CD14-positive monocyte (primary cell): Measurements from ENCODE around the gene UNCX. TPM values are rescaled to one million over a fixed set of nuclear protein-coding genes. Genes with fewer than 3 reads are reported as not detected.
"Not testable (repeated sequence)": the region's sequence is repeated elsewhere in the genome, so short reads cannot be mapped to it uniquely, and the experiment has no call there.

Experiments
- DNase-seq, 3 donors: peaks; one replicate each; pipeline ENCODE4 v3.0.0-alpha.2; 2011 to 2022
- H2AFZ ChIP-seq: 2 replicates; pipeline ENCODE4 v1.6.0; 2012; ENCODE audit warnings: mild to moderate bottlenecking, low read depth, low read length, inconsistent platforms; ENCODE audit not compliant: insufficient read depth, poor library complexity, severe bottlenecking
- H3K27ac ChIP-seq, 2 donors: 1 replicate in 1 of 2; 2 replicates in 1 of 2; pipeline ENCODE4 v1.5.1; 2012 to 2013; ENCODE audit warnings: low read length in 2 of 2, control low read depth in 1 of 2, inconsistent platforms in 1 of 2, low read depth in 1 of 2, mild to moderate bottlenecking in 1 of 2
- H3K27me3 ChIP-seq, 2 donors: one replicate each; pipeline versions ENCODE4 v1.6.0 to v1.6.1; 2011 to 2013; ENCODE audit warnings: low read length in 2 of 2; ENCODE audit not compliant: control insufficient read depth in 2 of 2, insufficient read depth in 2 of 2
- H3K36me3 ChIP-seq, 2 donors: replicated peaks in 1 of 2; 1 replicate in 1 of 2; 2 replicates in 1 of 2; pipeline versions ENCODE4 v1.5.1 to v1.6.1; 2012 to 2013; ENCODE audit warnings: low read length in 2 of 2, control low read depth in 1 of 2, inconsistent platforms in 1 of 2, mild to moderate bottlenecking in 1 of 2; ENCODE audit not compliant: insufficient read depth in 2 of 2, control insufficient read depth in 1 of 2
- H3K4me1 ChIP-seq, 2 donors: 1 replicate in 1 of 2; 2 replicates in 1 of 2; pipeline versions ENCODE4 v1.5.1 to v1.6.1; 2012 to 2013; ENCODE audit warnings: low read length in 2 of 2, control low read depth in 1 of 2, inconsistent platforms in 1 of 2, mild to moderate bottlenecking in 1 of 2, moderate library complexity in 1 of 2; ENCODE audit not compliant: insufficient read depth in 2 of 2, control insufficient read depth in 1 of 2
- H3K4me2 ChIP-seq: replicated peaks from 2 replicates; pipeline ENCODE3; 2012; ENCODE audit warnings: low read length, moderate library complexity, mild to moderate bottlenecking; ENCODE audit not compliant: poor library complexity, severe bottlenecking; ENCODE audit errors: extremely low read depth
- H3K4me3 ChIP-seq, 3 experiments: fragments of 200-600 bp in 1 of 3; sonication (generic) in 1 of 3; replicated peaks in 1 of 3; 1 replicate in 2 of 3; 2 replicates in 1 of 3; pipeline ENCODE4 v1.5.1; 2011 to 2013; ENCODE audit warnings: low read length in 3 of 3, mild to moderate bottlenecking in 3 of 3, control low read depth in 2 of 3, low read depth in 2 of 3, inconsistent platforms in 1 of 3, moderate library complexity in 1 of 3
- H3K79me2 ChIP-seq: 2 replicates; pipeline ENCODE4 v1.6.0; 2012; ENCODE audit warnings: mild to moderate bottlenecking, control low read depth, inconsistent platforms, low read length, moderate library complexity; ENCODE audit not compliant: insufficient read depth
- H3K9ac ChIP-seq: 2 replicates; pipeline ENCODE4 v1.6.0; 2017; ENCODE audit warnings: low read length, mild to moderate bottlenecking; ENCODE audit not compliant: insufficient read depth, poor library complexity, severe bottlenecking
- H3K9me3 ChIP-seq, 2 donors: replicated peaks in 1 of 2; 1 replicate in 1 of 2; 2 replicates in 1 of 2; pipeline versions ENCODE4 v1.5.1 to v1.6.1; 2012 to 2013; ENCODE audit warnings: low read length in 2 of 2, control low read depth in 1 of 2; ENCODE audit not compliant: control insufficient read depth in 1 of 2, insufficient read depth in 1 of 2
- H4K20me1 ChIP-seq: 2 replicates; pipeline ENCODE4 v1.6.0; 2012; ENCODE audit warnings: mild to moderate bottlenecking, low read length, control low read depth, moderate library complexity; ENCODE audit not compliant: insufficient read depth
- H3K27ac Mint-ChIP-seq, 7 donors: one replicate each; pipeline ENCODE4 v1.8.0; 2020; ENCODE audit warnings: mild to moderate bottlenecking in 7 of 7, mixed read lengths in 7 of 7, moderate library complexity in 6 of 7, inconsistent platforms in 2 of 7
- H3K27me3 Mint-ChIP-seq, 3 donors: one replicate each; pipeline ENCODE4 v1.8.0; 2021 to 2022; ENCODE audit warnings: low read depth in 3 of 3, mild to moderate bottlenecking in 3 of 3, mixed read lengths in 3 of 3, moderate library complexity in 3 of 3, inconsistent platforms in 1 of 3
- H3K36me3 Mint-ChIP-seq, 2 donors: one replicate each; pipeline ENCODE4 v1.8.0; 2020; ENCODE audit warnings: mixed read lengths in 2 of 2, inconsistent platforms in 1 of 2, mild to moderate bottlenecking in 1 of 2
- H3K4me1 Mint-ChIP-seq: one replicate; pipeline ENCODE4 v1.8.0; 2020; ENCODE audit warnings: mild to moderate bottlenecking, mixed read lengths
- H3K4me3 Mint-ChIP-seq, 2 donors: one replicate each; pipeline ENCODE4 v1.8.0; 2020; ENCODE audit warnings: mild to moderate bottlenecking in 2 of 2, mixed read lengths in 2 of 2, moderate library complexity in 1 of 2
- H3K9me3 Mint-ChIP-seq, 7 donors: one replicate each; pipeline ENCODE4 v1.8.0; 2020 to 2022; ENCODE audit warnings: mixed read lengths in 7 of 7, mild to moderate bottlenecking in 6 of 7, moderate library complexity in 6 of 7, inconsistent platforms in 2 of 7
- CTCF ChIP-seq: fragments of 200-600 bp; IDR thresholded peaks from one replicate; pipeline ENCODE4 v1.8.0; 2022; ENCODE audit warnings: antibody characterized with exemption, mild to moderate bottlenecking
- WGBS: methylation state at CpG from one replicate; pipeline ENCODE4 v1.1.5; 2013; ENCODE audit warnings: missing lambda C conversion rate; ENCODE audit not compliant: insufficient coverage; 5-methylcytosine and 5-hydroxymethylcytosine counted together
- intact Hi-C, 2 donors: fragments of 100-400 bp; cut with micrococcal nuclease; formaldehyde crosslinking; loops; one replicate each; pipeline versions ENCODE4 v1.15.0 to v1.15.1; 2023
- polyA plus RNA-seq, 3 donors: library from polyadenylated mRNA; depleted of rRNA in 1 of 3; unstranded in 2 of 3; stranded (reverse) in 1 of 3; fragments of 300-500 nt in 2 of 3; fragments of >200 nt in 1 of 3; fragmentation: Illumina TruSeq in 2 of 3; gene quantifications; 1 replicate in 2 of 3; 2 replicates in 1 of 3; pipeline ENCODE4 v1.2.3, GENCODE V29; 2012 to 2021

The UNCX gene
- polyA plus RNA-seq, 3 donors = not detected

GRCh38 chr7:1192171-1192676 lies 40.4 kb upstream of the UNCX start:
- intact Hi-C loops = loop anchor here in 1 of 2 donors (10.0 kb wide), 1 partner anchor 243 kb away; no protein-coding TSS in a partner anchor
- 28% methylated on average over 12 of the region's 15 CpGs for WGBS
- H2AFZ ChIP-seq = peak overlapping the region; percentile 43
- H3K4me3 Mint-ChIP-seq = no peak overlapping the region
- H3K9ac ChIP-seq = no peak overlapping the region
- peak; percentile 65 to 78 (median 73) for DNase-seq
- peaks cover 6 to 16% (median 15%) of the 10 kb centered on the region in 3 donors for H3K27me3 Mint-ChIP-seq
- H3K9me3 Mint-ChIP-seq = peaks cover 4 to 21% (median 10%) of the 10 kb centered on the region in 7 donors
- no peaks in the 10 kb centered on the region for H3K36me3 ChIP-seq
- H3K36me3 Mint-ChIP-seq = no peaks in the 10 kb centered on the region
- H3K4me1 Mint-ChIP-seq = peaks cover 22% of the 10 kb centered on the region
- H3K9me3 ChIP-seq = peaks cover 9 to 15% of the 10 kb centered on the region in 2 donors
- peak overlapping the region; percentile 11 for H3K4me2 ChIP-seq
- peak overlapping the region in 5 of 7 donors; percentile 13 to 88 (median 58) for H3K27ac Mint-ChIP-seq
- H3K27me3 ChIP-seq = peaks cover 0 to 7% of the 10 kb centered on the region in 2 donors
- H3K4me1 ChIP-seq = peaks cover 12 to 15% of the 10 kb centered on the region in 2 donors
- H4K20me1 ChIP-seq = no peaks in the 10 kb centered on the region
- no peaks in the 10 kb centered on the region for H3K79me2 ChIP-seq
- TF ChIP-seq CTCF = no peak
- peak overlapping the region in 1 of 3 experiments; percentile 30 for H3K4me3 ChIP-seq
- peak overlapping the region in 1 of 2 donors; percentile 55 for H3K27ac ChIP-seq

GRCh38 chr7:1193593-1194424 lies 38.9 kb upstream of the UNCX start:
- no peaks in the 10 kb centered on the region for H3K36me3 Mint-ChIP-seq
- Histone ChIP-seq H3K4me2 (no peak overlapping the region), H3K27ac (no peak overlapping the region), H3K9me3 (peaks cover 4 to 7% of the 10 kb centered on the region in 2 donors), H3K4me1 (peaks cover 12 to 15% of the 10 kb centered on the region in 2 donors), H3K9ac (no peak overlapping the region), H3K4me3 (no peak overlapping the region), H3K36me3 (no peaks in the 10 kb centered on the region), H3K79me2 (no peaks in the 10 kb centered on the region), H4K20me1 (no peaks in the 10 kb centered on the region), H3K27me3 (peaks cover 0 to 7% of the 10 kb centered on the region in 2 donors), H2AFZ (no peak overlapping the region)
- WGBS = 36% methylated on average over 35 of the region's 36 CpGs
- peaks cover 22% of the 10 kb centered on the region for H3K4me1 Mint-ChIP-seq
- peak overlapping the region in 1 of 7 donors; percentile 35 for H3K27ac Mint-ChIP-seq
- intact Hi-C loops = loop anchor here in 1 of 2 donors (10.0 kb wide), 1 partner anchor 241 kb away; no protein-coding TSS in a partner anchor
- TF ChIP-seq CTCF = peak; percentile 36
- peaks cover 0 to 14% (median 6%) of the 10 kb centered on the region in 7 donors for H3K9me3 Mint-ChIP-seq
- peak in 2 of 3 donors; percentile 12 to 35 for DNase-seq
- peaks cover 10 to 27% (median 16%) of the 10 kb centered on the region in 3 donors for H3K27me3 Mint-ChIP-seq
- H3K4me3 Mint-ChIP-seq = no peak overlapping the region

DNA sequence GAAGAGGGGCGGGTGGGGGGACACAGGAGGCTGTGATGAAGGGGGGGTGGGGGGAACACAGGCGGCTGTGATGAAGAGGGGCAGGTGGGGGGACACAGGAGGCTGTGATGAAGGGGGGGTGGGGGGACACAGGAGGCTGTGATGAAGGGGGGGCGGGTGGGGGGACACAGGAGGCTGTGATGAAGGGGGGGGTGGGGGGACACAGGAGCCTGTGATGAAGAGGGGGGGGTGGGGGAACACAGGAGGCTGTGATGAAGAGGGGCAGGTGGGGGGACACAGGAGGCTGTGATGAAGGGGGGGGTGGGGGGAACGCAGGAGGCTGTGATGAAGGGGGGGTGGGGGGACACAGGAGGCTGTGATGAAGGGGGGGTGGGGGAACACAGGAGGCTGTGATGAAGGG lies 36.2 kb upstream of the UNCX start:
- H3K4me1 ChIP-seq = peaks cover 12 to 14% of the 10 kb centered on the region in 2 donors
- intact Hi-C loops = loop anchor here in 1 of 2 donors (10.0 kb wide), 1 partner anchor 238 kb away; no protein-coding TSS in a partner anchor
- not testable (repeated sequence) for H3K79me2 ChIP-seq, DNase-seq, H3K9me3 Mint-ChIP-seq, H3K9ac ChIP-seq, H3K27ac Mint-ChIP-seq, H3K4me3 Mint-ChIP-seq, H2AFZ ChIP-seq, H3K27ac ChIP-seq, H3K4me2 ChIP-seq, H3K36me3 ChIP-seq, H3K9me3 ChIP-seq, H3K27me3 ChIP-seq, H3K4me3 ChIP-seq, H3K36me3 Mint-ChIP-seq, H4K20me1 ChIP-seq
- Mint-ChIP-seq H3K4me1 (peaks cover 22% of the 10 kb centered on the region), H3K27me3 (peaks cover 10 to 40% (median 28%) of the 10 kb centered on the region in 3 donors)
- WGBS = no CpG with 5 or more reads among the region's 4 CpGs
